Measurements from ENCODE around the gene GZMB.
"Not testable (repeated sequence)": the region's sequence is repeated elsewhere in the genome, so short reads cannot be mapped to it uniquely, and the experiment has no call there.

GZMB gene

GRCh38 chr14:24605435-24606190, 28.4 kb downstream of the GZMB start:
- H3K27ac ChIP-seq (ENCODE audit: low read length): no peak overlapping the region
- no peaks in the 10 kb centered on the region for H3F3A ChIP-seq (ENCODE audit: insufficient read depth, low read length)
- TF ChIP-seq EZH2 (optimal IDR thresholded peaks at IDR 0.05; ENCODE audit: low read depth, low read length) (no peak), CTCF (IDR thresholded peaks at IDR 0.05; ENCODE audit: low read length) (peak; percentile 72)
- peak; percentile 41 for DNase-seq
- H3K9ac ChIP-seq (ENCODE audit: low read length): no peak overlapping the region
- no peak overlapping the region for H2AFZ ChIP-seq (ENCODE audit: low read length)
- H3K36me3 ChIP-seq (replicated peaks; ENCODE audit: insufficient read depth, low read length): no peaks in the 10 kb centered on the region
- H3K4me1 ChIP-seq (ENCODE audit: low read length): peaks cover 38% of the 10 kb centered on the region
- H3K79me2 ChIP-seq (ENCODE audit: low read length): no peaks in the 10 kb centered on the region
- no peak overlapping the region for H3K4me2 ChIP-seq (ENCODE audit: low read depth, low read length)
- H4K20me1 ChIP-seq (ENCODE audit: insufficient read depth, low read length): no peaks in the 10 kb centered on the region
- no peaks in the 10 kb centered on the region for H3K9me3 ChIP-seq (replicated peaks; ENCODE audit: insufficient read depth, low read length)
- no peak overlapping the region for H3K4me3 ChIP-seq (ENCODE audit: low read length)
- H3K27me3 ChIP-seq (replicated peaks; ENCODE audit: insufficient read depth, low read length): no peaks in the 10 kb centered on the region
- no peaks in the 10 kb centered on the region for H3K9me2 ChIP-seq (replicated peaks; ENCODE audit: insufficient read depth, low read length)

- Histone ChIP-seq H3K9me2 (replicated peaks; ENCODE audit: insufficient read depth, low read length) (no peaks in the 10 kb centered on the region), H3K4me2 (ENCODE audit: low read depth, low read length) (peak overlapping the region; percentile 9; the same call in 1 of the 2 replicates), H3F3A (ENCODE audit: insufficient read depth, low read length) (no peaks in the 10 kb centered on the region), H4K20me1 (ENCODE audit: insufficient read depth, low read length) (no peaks in the 10 kb centered on the region), H3K27ac (ENCODE audit: low read length) (no peak overlapping the region), H3K4me3 (ENCODE audit: low read length) (no peak overlapping the region), H2AFZ (ENCODE audit: low read length) (no peak overlapping the region), H3K4me1 (ENCODE audit: low read length) (0 out of 2 replicates have a peak, but pooled peaks cover 3% of the 10 kb centered on the region), H3K27me3 (replicated peaks; ENCODE audit: insufficient read depth, low read length) (no peaks in the 10 kb centered on the region), H3K9ac (ENCODE audit: low read length) (no peak overlapping the region), H3K79me2 (ENCODE audit: low read length) (no peaks in the 10 kb centered on the region), H3K36me3 (replicated peaks; ENCODE audit: insufficient read depth, low read length) (no peaks in the 10 kb centered on the region), H3K9me3 (replicated peaks; ENCODE audit: insufficient read depth, low read length) (no peaks in the 10 kb centered on the region)
- TF ChIP-seq CTCF (IDR thresholded peaks at IDR 0.05; ENCODE audit: low read length) (no peak), EZH2 (optimal IDR thresholded peaks at IDR 0.05; ENCODE audit: low read depth, low read length) (no peak), EZH2phosphoT487 (IDR thresholded peaks at IDR 0.05; ENCODE audit: low read length) (no peak)
- DNase-seq: peak; percentile 40
Observed at GRCh38 chr14:24597403-24597802, 36.6 kb downstream of the GZMB start.

- Histone ChIP-seq H3K79me2 (ENCODE audit: low read length) (no peaks in the 10 kb centered on the region), H2AFZ (ENCODE audit: low read length) (no peak overlapping the region), H3K9me2 (replicated peaks; ENCODE audit: insufficient read depth, low read length) (no peaks in the 10 kb centered on the region), H3K27ac (ENCODE audit: low read length) (no peak overlapping the region), H3K4me2 (ENCODE audit: low read depth, low read length) (no peak overlapping the region), H3K4me1 (ENCODE audit: low read length) (0 out of 2 replicates have a peak, but pooled peaks cover 3% of the 10 kb centered on the region), H3K36me3 (replicated peaks; ENCODE audit: insufficient read depth, low read length) (no peaks in the 10 kb centered on the region), H3K4me3 (ENCODE audit: low read length) (no peak overlapping the region), H4K20me1 (ENCODE audit: insufficient read depth, low read length) (no peaks in the 10 kb centered on the region), H3K27me3 (replicated peaks; ENCODE audit: insufficient read depth, low read length) (no peaks in the 10 kb centered on the region), H3F3A (ENCODE audit: insufficient read depth, low read length) (no peaks in the 10 kb centered on the region), H3K9ac (ENCODE audit: low read length) (no peak overlapping the region), H3K9me3 (replicated peaks; ENCODE audit: insufficient read depth, low read length) (no peaks in the 10 kb centered on the region)
- TF ChIP-seq CTCF (IDR thresholded peaks at IDR 0.05; ENCODE audit: low read length): no peak
- TF ChIP-seq EZH2phosphoT487 (IDR thresholded peaks at IDR 0.05; ENCODE audit: low read length): no peak
- no peak for TF ChIP-seq EZH2 (optimal IDR thresholded peaks at IDR 0.05; ENCODE audit: low read depth, low read length)
- no peak for DNase-seq
Observed at GRCh38 chr14:24595073-24595808, 38.7 kb downstream of the GZMB start.

GRCh38 chr14:24591004-24591403, 43.0 kb downstream of the GZMB start:
- not testable (repeated sequence) for H3K36me3 ChIP-seq (replicated peaks; ENCODE audit: insufficient read depth, low read length); DNase-seq

GRCh38 chr14:24584402-24584801, 49.6 kb downstream of the GZMB start:
- H3K9me3 ChIP-seq (replicated peaks; ENCODE audit: insufficient read depth, low read length); H3K9me2 ChIP-seq (replicated peaks; ENCODE audit: insufficient read depth, low read length); H3K4me1 ChIP-seq (ENCODE audit: low read length); H3K79me2 ChIP-seq (ENCODE audit: low read length); H3K4me2 ChIP-seq (ENCODE audit: low read depth, low read length); H3K27me3 ChIP-seq (replicated peaks; ENCODE audit: insufficient read depth, low read length); H3F3A ChIP-seq (ENCODE audit: insufficient read depth, low read length); H3K9ac ChIP-seq (ENCODE audit: low read length); H3K36me3 ChIP-seq (replicated peaks; ENCODE audit: insufficient read depth, low read length); H3K27ac ChIP-seq (ENCODE audit: low read length); H3K4me3 ChIP-seq (ENCODE audit: low read length); H4K20me1 ChIP-seq (ENCODE audit: insufficient read depth, low read length); H2AFZ ChIP-seq (ENCODE audit: low read length); DNase-seq: not testable (repeated sequence)

More at GRCh38 chr14:24591004-24591403, 43.0 kb downstream of the GZMB start:
- not testable (repeated sequence) for H3K9me3 ChIP-seq (replicated peaks; ENCODE audit: insufficient read depth, low read length); H2AFZ ChIP-seq (ENCODE audit: low read length); H3K9ac ChIP-seq (ENCODE audit: low read length); H3K9me2 ChIP-seq (replicated peaks; ENCODE audit: insufficient read depth, low read length); H3F3A ChIP-seq (ENCODE audit: insufficient read depth, low read length); H3K27me3 ChIP-seq (replicated peaks; ENCODE audit: insufficient read depth, low read length); H4K20me1 ChIP-seq (ENCODE audit: insufficient read depth, low read length); H3K79me2 ChIP-seq (ENCODE audit: low read length); H3K4me1 ChIP-seq (ENCODE audit: low read length); H3K4me3 ChIP-seq (ENCODE audit: low read length); H3K27ac ChIP-seq (ENCODE audit: low read length); H3K4me2 ChIP-seq (ENCODE audit: low read depth, low read length)

Data from MM.1S (cell line).